Measurements from ENCODE around the gene HLA-DMA.
A peak's percentile ranks its signal among the peaks of the same experiment; 100 is the strongest.

Gene HLA-DMA

GRCh38 chr6:32991972-32992371 lies 39.1 kb upstream of the HLA-DMA start:
- intact Hi-C loops (cut with DNase I; ENCODE audit: low total_unique reads): no loop called here
- no peak for TF ChIP-seq CTCF (IDR thresholded peaks at IDR 0.05)
- H3K27me3 ChIP-seq: peaks cover 0 to 4% of the 10 kb centered on the region in 2 donors

GRCh38 chr6:32989368-32989767 lies 36.5 kb upstream of the HLA-DMA start:
- H3K27me3 ChIP-seq: peaks cover 0 to 4% of the 10 kb centered on the region in 2 donors
- no peaks in the 10 kb centered on the region for H3K4me1 ChIP-seq
- no peak for DNase-seq
- H3K36me3 ChIP-seq: no peaks in the 10 kb centered on the region
- no peak overlapping the region for H3K27ac ChIP-seq
- no peak overlapping the region for H3K4me3 ChIP-seq
- no peaks in the 10 kb centered on the region for H3K9me3 ChIP-seq
- TF ChIP-seq CTCF (IDR thresholded peaks at IDR 0.05): no peak
- intact Hi-C loops (cut with DNase I; ENCODE audit: low total_unique reads): no loop called here

More at GRCh38 chr6:32991972-32992371, 39.1 kb upstream of the HLA-DMA start:
- no peaks in the 10 kb centered on the region for H3K9me3 ChIP-seq
- no peaks in the 10 kb centered on the region for H3K36me3 ChIP-seq
- H3K4me1 ChIP-seq: no peaks in the 10 kb centered on the region
- no peak for DNase-seq
- H3K27ac ChIP-seq: no peak overlapping the region
- H3K4me3 ChIP-seq: no peak overlapping the region

- Histone ChIP-seq H3K4me3 (no peak overlapping the region), H3K9me3 (no peaks in the 10 kb centered on the region), H3K27ac (no peak overlapping the region), H3K4me1 (peaks cover 0 to 4% (median 0%) of the 10 kb centered on the region in 4 donors), H3K36me3 (peaks cover 21 to 22% (median 22%) of the 10 kb centered on the region in 3 donors), H3K27me3 (no peaks in the 10 kb centered on the region)
- peak; percentile 91 to 94 for DNase-seq
- intact Hi-C loops (cut with DNase I; ENCODE audit: low total_unique reads): no loop called here
- peak; percentile 86 to 89 for TF ChIP-seq CTCF (IDR thresholded peaks at IDR 0.05)
Measured at GRCh38 chr6:32984622-32985389, 31.9 kb upstream of the HLA-DMA start.

- Histone ChIP-seq H3K27me3 (no peaks in the 10 kb centered on the region), H3K27ac (no peak overlapping the region), H3K4me3 (no peak overlapping the region), H3K4me1 (peaks cover 0 to 4% (median under 1%) of the 10 kb centered on the region in 4 donors), H3K36me3 (peaks cover 28 to 29% (median 29%) of the 10 kb centered on the region in 3 donors), H3K9me3 (no peaks in the 10 kb centered on the region)
- DNase-seq: no peak
- no peak for TF ChIP-seq CTCF (IDR thresholded peaks at IDR 0.05)
- intact Hi-C loops (cut with DNase I; ENCODE audit: low total_unique reads): loop anchor here (2.0 kb wide), 2 partner anchors 43 to 99 kb away; partner anchors contain the start of gene HLA-DMB
Measured at GRCh38 chr6:32983964-32984621, 31.2 kb upstream of the HLA-DMA start.

- Histone ChIP-seq H3K27me3 (no peaks in the 10 kb centered on the region), H3K27ac (peak overlapping the region in 1 of 2 donors; percentile 20), H3K4me3 (no peak overlapping the region), H3K4me1 (peaks cover 0 to 4% (median 3%) of the 10 kb centered on the region in 4 donors), H3K9me3 (no peaks in the 10 kb centered on the region), H3K36me3 (peaks cover 34 to 36% (median 35%) of the 10 kb centered on the region in 3 donors)
- TF ChIP-seq CTCF (IDR thresholded peaks at IDR 0.05): no peak
- intact Hi-C loops (cut with DNase I; ENCODE audit: low total_unique reads): loop anchor here (2.0 kb wide), 2 partner anchors 43 to 99 kb away; partner anchors contain the start of gene HLA-DMB
- no peak for DNase-seq
Measured at GRCh38 chr6:32983493-32983848, 30.6 kb upstream of the HLA-DMA start.

Measured in tibial artery (tissue), 4 donors.